SK-MEL-5 (cell line): Measurements from ENCODE around the gene PHIP. TPM values are rescaled to one million over a fixed set of nuclear protein-coding genes. Genes with fewer than 3 reads are reported as not detected.
A peak's percentile ranks its signal among the peaks of the same experiment; 100 is the strongest.

Experiments
- DNase-seq: peaks from one replicate; pipeline ENCODE4 v3.0.0-alpha.2; 2016; ENCODE audit warnings: low read depth, low spot score
- in situ Hi-C: cut with HindIII; loops from 2 replicates; pipeline ENCODE4 v1.10.0; 2016; ENCODE audit warnings: low sequenced_read_pairs, high pct_unique_total_duplicates, low pct_unique_long_range_greater_than_20kb
- total RNA-seq: library from RNA; depleted of rRNA; stranded (reverse); fragments of >200 nt; shearing (Covaris generic); gene quantifications from 2 replicates; pipeline ENCODE4 v1.2.3, GENCODE V29; 2014

Gene PHIP
- total RNA-seq, 1 experiment from 2014 or later = 13.3 TPM

GRCh38 chr6:79076160-79076559 lies 1.9 kb downstream of the PHIP start:
- DNase-seq = no peak
- in situ Hi-C loops = no loop called here

- no peak for DNase-seq
- in situ Hi-C loops = no loop called here
Measured at GRCh38 chr6:79073888-79074287, 4.2 kb downstream of the PHIP start.

- in situ Hi-C loops = no loop called here
- DNase-seq = no peak
Measured at GRCh38 chr6:79072640-79073181, 5.3 kb downstream of the PHIP start.

GRCh38 chr6:79071547-79071946 lies 6.5 kb downstream of the PHIP start:
- in situ Hi-C loops = no loop called here
- no peak for DNase-seq

GRCh38 chr6:79070206-79070825 lies 7.7 kb downstream of the PHIP start:
- in situ Hi-C loops = no loop called here
- peak; percentile 21 for DNase-seq

GRCh38 chr6:79066828-79067227 lies 11.2 kb downstream of the PHIP start:
- no peak for DNase-seq
- in situ Hi-C loops = no loop called here

GRCh38 chr6:79066330-79066729 lies 11.7 kb downstream of the PHIP start:
- DNase-seq = no peak
- in situ Hi-C loops = no loop called here

- DNase-seq = no peak
- in situ Hi-C loops = no loop called here
Measured at GRCh38 chr6:79065232-79065631, 12.8 kb downstream of the PHIP start.

GRCh38 chr6:79064635-79065034 lies 13.4 kb downstream of the PHIP start:
- no peak for DNase-seq
- in situ Hi-C loops = no loop called here

- no peak for DNase-seq
- in situ Hi-C loops = no loop called here
Measured at GRCh38 chr6:79062708-79063107, 15.3 kb downstream of the PHIP start.

GRCh38 chr6:79057746-79058145 lies 20.3 kb downstream of the PHIP start:
- no peak for DNase-seq
- in situ Hi-C loops = no loop called here

GRCh38 chr6:79056226-79056625 lies 21.8 kb downstream of the PHIP start:
- in situ Hi-C loops = no loop called here
- DNase-seq = no peak

- in situ Hi-C loops = no loop called here
- peak; percentile 65 for DNase-seq
Measured at GRCh38 chr6:79048611-79049010, 29.4 kb downstream of the PHIP start.

GRCh38 chr6:79047072-79047471 lies 31.0 kb downstream of the PHIP start:
- in situ Hi-C loops = no loop called here
- DNase-seq = no peak

- DNase-seq = no peak
- in situ Hi-C loops = no loop called here
Measured at GRCh38 chr6:79045966-79046365, 32.1 kb downstream of the PHIP start.

GRCh38 chr6:79042799-79043126 lies 35.3 kb downstream of the PHIP start:
- in situ Hi-C loops = no loop called here
- no peak for DNase-seq

GRCh38 chr6:79042088-79042798 lies 35.8 kb downstream of the PHIP start:
- in situ Hi-C loops = no loop called here
- no peak for DNase-seq

- in situ Hi-C loops = no loop called here
- DNase-seq = no peak
Measured at GRCh38 chr6:79040083-79040482, 38.0 kb downstream of the PHIP start.

GRCh38 chr6:79038061-79038460 lies 40.0 kb downstream of the PHIP start:
- DNase-seq = peak; percentile 2
- in situ Hi-C loops = no loop called here
